OCI-LY7 (cell line): ENCODE results near the gene HS3ST4. TPM values are rescaled to one million over a fixed set of nuclear protein-coding genes. Genes with fewer than 3 reads are reported as not detected.

ENCODE experiments used
- BruUV-seq: library from RNA; stranded (reverse); fragments of 400-500 nt; replicated peaks from 2 replicates; lab custom pipeline; 2021; lab: Mats Ljungman, UMichigan
- CTCF ChIA-PET: fragments of 300-600 bp; sonication (Branson Sonifier 250); formaldehyde crosslinking; loops from one replicate; lab custom pipeline; 2022; ENCODE audit warnings: antibody characterized with exemption; ENCODE audit not compliant: unreplicated experiment; lab: Charles Lee
- POLR2A ChIA-PET: fragments of 300-600 bp; sonication (Branson Sonifier 250); formaldehyde crosslinking; loops from one replicate; lab custom pipeline; 2022; ENCODE audit warnings: antibody characterized with exemption; lab: Charles Lee
- DNase-seq: peaks from one replicate; pipeline ENCODE4 v3.0.0-alpha.2; 2015; ENCODE audit warnings: low spot score
- H2AFZ ChIP-seq: fragments of 200-600 bp; sonication (generic), shearing (Covaris generic); 2 replicates; pipeline ENCODE4 v1.6.1; 2014; ENCODE audit warnings: mild to moderate bottlenecking, antibody characterized with exemption, low read length, moderate library complexity
- H3K27ac ChIP-seq: fragments of 200-600 bp; sonication (generic); 2 replicates; pipeline ENCODE4 v1.5.1; 2014; ENCODE audit warnings: mixed run types, low read depth, mild to moderate bottlenecking, moderate library complexity, low read length, inconsistent platforms; ENCODE audit not compliant: poor library complexity, severe bottlenecking
- H3K36me3 ChIP-seq: fragments of 200-600 bp; sonication (generic); 2 replicates; pipeline ENCODE4 v1.6.1; 2014; ENCODE audit warnings: mild to moderate bottlenecking, antibody characterized with exemption, low read length, moderate library complexity, mixed read lengths; ENCODE audit not compliant: insufficient read depth
- H3K4me1 ChIP-seq: fragments of 200-600 bp; sonication (generic); 2 replicates; pipeline ENCODE4 v1.5.1; 2014; ENCODE audit warnings: mild to moderate bottlenecking, low read length; ENCODE audit not compliant: insufficient read depth, poor library complexity, severe bottlenecking
- H3K4me2 ChIP-seq: fragments of 200-600 bp; sonication (generic); 2 replicates; pipeline ENCODE4 v1.6.1; 2014; ENCODE audit warnings: mild to moderate bottlenecking, low read length
- H3K4me3 ChIP-seq: fragments of 200-600 bp; sonication (generic); 2 replicates; pipeline ENCODE4 v1.5.1; 2014; ENCODE audit warnings: mild to moderate bottlenecking, low read depth, low read length; ENCODE audit not compliant: poor library complexity, severe bottlenecking
- H3K79me2 ChIP-seq: fragments of 200-600 bp; sonication (generic); 2 replicates; pipeline ENCODE4 v1.6.1; 2016; ENCODE audit warnings: low read depth, mild to moderate bottlenecking, low read length, moderate library complexity, mixed read lengths; ENCODE audit not compliant: insufficient read depth
- H3K9me2 ChIP-seq: fragments of 200-600 bp; sonication (generic); 2 replicates; pipeline ENCODE4 v1.6.1; 2016; ENCODE audit warnings: mild to moderate bottlenecking, low read length, mixed read lengths; ENCODE audit not compliant: insufficient read depth
- H3K9me3 ChIP-seq: fragments of 200-600 bp; sonication (generic); 2 replicates; pipeline ENCODE4 v1.6.1; 2014; ENCODE audit warnings: mild to moderate bottlenecking, mixed run types, low read length, mixed read lengths
- H4K20me1 ChIP-seq: fragments of 200-600 bp; sonication (generic); 2 replicates; pipeline ENCODE4 v1.6.1; 2014; ENCODE audit warnings: mild to moderate bottlenecking, antibody characterized with exemption, low read length, moderate library complexity, mixed read lengths; ENCODE audit not compliant: insufficient read depth
- EZH2phosphoT487 ChIP-seq: fragments of 200-600 bp; sonication (generic); IDR thresholded peaks from 2 replicates; pipeline ENCODE4 v1.6.1; 2018; ENCODE audit warnings: low read depth, borderline replicate concordance, mild to moderate bottlenecking, mixed run types, antibody characterized with exemption, low read length, moderate library complexity, mixed read lengths
- intact Hi-C: fragments of 100-400 bp; cut with micrococcal nuclease; formaldehyde crosslinking; loops from one replicate; pipeline ENCODE4 v1.10.0; 2022; ENCODE audit not compliant: unreplicated experiment
- total RNA-seq, 2 experiments: library from RNA; depleted of rRNA in 1 of 2; stranded (reverse); fragments of >200 nt in 1 of 2; shearing (Covaris generic) in 1 of 2; gene quantifications; 2 replicates each; pipeline ENCODE4 v1.2.3, GENCODE V29; 2014 to 2022
- TF ChIP-seq, protein P1 (sequence below): fragments of 200-600 bp; sonication (generic); conservative IDR thresholded peaks from 2 replicates; pipeline ENCODE4 v1.5.1; 2014; ENCODE audit warnings: mild to moderate bottlenecking, antibody characterized with exemption, low read length, moderate library complexity, mixed read lengths

HS3ST4 gene
- total RNA-seq, 2 experiments from 2014 or later: not detected

DNA sequence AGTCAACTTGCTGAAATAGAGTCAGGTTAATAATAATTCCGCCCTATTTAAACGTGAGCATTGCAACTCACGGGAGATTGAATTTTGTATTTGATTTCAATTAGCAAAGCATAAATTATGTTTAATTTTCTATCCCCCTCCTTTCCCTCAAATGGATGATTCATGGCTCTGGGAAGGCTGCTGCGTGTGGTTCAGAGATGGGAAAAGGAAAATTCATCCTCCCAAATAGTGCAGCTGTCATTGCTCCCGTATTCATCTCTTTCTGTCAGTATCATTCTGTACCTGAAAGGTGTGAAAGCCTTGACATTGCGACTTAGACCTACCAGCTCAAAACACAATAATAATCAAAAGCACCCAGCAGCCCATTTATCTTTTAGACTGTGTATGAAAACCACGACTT, 447.3 kb downstream of the HS3ST4 start:
- Histone ChIP-seq H2AFZ (no peak overlapping the region), H3K27ac (no peak overlapping the region), H3K4me3 (no peak overlapping the region), H3K79me2 (no peaks in the 10 kb centered on the region), H3K9me3 (no peaks in the 10 kb centered on the region), H3K9me2 (no peaks in the 10 kb centered on the region), H4K20me1 (no peaks in the 10 kb centered on the region), H3K4me1 (no peaks in the 10 kb centered on the region), H3K4me2 (no peak overlapping the region), H3K36me3 (no peaks in the 10 kb centered on the region)
- intact Hi-C loops: no loop called here
- POLR2A ChIA-PET: no interaction called here
- BruUV-seq: no TSS peak
- TF ChIP-seq, protein P1, sequence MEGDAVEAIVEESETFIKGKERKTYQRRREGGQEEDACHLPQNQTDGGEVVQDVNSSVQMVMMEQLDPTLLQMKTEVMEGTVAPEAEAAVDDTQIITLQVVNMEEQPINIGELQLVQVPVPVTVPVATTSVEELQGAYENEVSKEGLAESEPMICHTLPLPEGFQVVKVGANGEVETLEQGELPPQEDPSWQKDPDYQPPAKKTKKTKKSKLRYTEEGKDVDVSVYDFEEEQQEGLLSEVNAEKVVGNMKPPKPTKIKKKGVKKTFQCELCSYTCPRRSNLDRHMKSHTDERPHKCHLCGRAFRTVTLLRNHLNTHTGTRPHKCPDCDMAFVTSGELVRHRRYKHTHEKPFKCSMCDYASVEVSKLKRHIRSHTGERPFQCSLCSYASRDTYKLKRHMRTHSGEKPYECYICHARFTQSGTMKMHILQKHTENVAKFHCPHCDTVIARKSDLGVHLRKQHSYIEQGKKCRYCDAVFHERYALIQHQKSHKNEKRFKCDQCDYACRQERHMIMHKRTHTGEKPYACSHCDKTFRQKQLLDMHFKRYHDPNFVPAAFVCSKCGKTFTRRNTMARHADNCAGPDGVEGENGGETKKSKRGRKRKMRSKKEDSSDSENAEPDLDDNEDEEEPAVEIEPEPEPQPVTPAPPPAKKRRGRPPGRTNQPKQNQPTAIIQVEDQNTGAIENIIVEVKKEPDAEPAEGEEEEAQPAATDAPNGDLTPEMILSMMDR: no peak
- no peak for TF ChIP-seq EZH2phosphoT487
- CTCF ChIA-PET: no interaction called here
- DNase-seq: no peak

DNA sequence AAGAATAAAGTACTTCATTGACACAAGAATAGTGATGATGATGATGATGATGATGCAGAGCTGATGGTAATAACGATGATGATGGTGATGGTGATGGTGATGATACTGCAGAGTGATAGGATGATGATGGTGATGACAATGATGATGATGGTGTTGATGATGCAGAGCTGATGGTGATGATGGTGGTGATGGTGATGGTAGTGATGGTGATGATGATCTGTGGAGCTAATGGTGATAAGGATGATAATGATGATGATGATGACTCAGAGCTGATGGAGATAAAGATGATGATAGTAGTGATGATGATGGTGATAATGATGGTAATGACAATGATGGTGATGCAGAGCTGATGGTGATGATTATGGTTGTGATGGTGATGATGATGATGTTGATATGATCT, 448.1 kb downstream of the HS3ST4 start:
- CTCF ChIA-PET: no interaction called here
- no peak for DNase-seq
- H2AFZ ChIP-seq: no peak overlapping the region
- H3K4me1 ChIP-seq: no peaks in the 10 kb centered on the region
- no peaks in the 10 kb centered on the region for H3K9me2 ChIP-seq
- POLR2A ChIA-PET: no interaction called here
- no peaks in the 10 kb centered on the region for H4K20me1 ChIP-seq
- BruUV-seq: no TSS peak
- no peaks in the 10 kb centered on the region for H3K9me3 ChIP-seq
- intact Hi-C loops: no loop called here
- TF ChIP-seq, protein P1: no peak
- no peak for TF ChIP-seq EZH2phosphoT487
- no peaks in the 10 kb centered on the region for H3K36me3 ChIP-seq
- H3K4me2 ChIP-seq: no peak overlapping the region
- no peak overlapping the region for H3K4me3 ChIP-seq
- H3K27ac ChIP-seq: no peak overlapping the region
- H3K79me2 ChIP-seq: no peaks in the 10 kb centered on the region

DNA sequence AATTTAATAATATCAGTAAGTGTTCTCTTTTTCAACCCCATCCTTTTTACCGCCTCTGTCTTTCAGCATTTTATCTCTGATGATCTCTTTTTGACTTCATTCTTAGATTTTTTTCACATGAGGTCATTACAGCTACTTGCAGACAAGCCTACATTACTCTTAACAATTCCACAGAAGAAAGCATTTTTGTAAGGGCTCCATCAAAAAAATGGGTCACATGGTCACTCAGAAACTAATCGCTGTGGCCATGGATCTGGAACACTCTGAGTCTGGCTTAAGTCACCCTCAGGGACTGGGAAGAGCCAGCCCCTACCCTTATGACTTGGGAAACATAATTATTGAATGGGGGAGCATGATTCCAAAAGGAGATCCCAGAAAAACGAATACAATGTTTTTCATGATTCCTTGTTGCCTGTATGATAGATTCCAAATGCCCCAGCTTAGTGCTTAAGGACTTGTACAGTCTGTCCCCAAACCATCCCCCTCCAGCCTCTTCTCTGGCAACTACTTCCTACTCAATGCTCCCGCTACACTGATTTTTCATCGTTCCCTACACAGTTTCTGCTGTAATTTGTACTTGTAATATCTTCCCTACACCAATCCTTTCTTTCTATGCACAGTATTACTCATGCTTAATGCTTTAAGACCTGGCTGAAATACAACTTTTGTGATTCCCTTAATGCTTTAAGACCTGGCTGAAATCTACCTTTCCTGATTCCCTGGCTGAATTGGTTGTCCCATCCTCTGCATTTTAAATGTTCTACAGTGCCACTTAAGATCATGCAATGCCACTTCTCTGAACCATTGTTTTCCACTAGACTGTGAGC, 457.8 kb downstream of the HS3ST4 start:
- no TSS peak for BruUV-seq
- intact Hi-C loops: no loop called here
- POLR2A ChIA-PET: interaction anchor here (1.0 kb wide), 1 partner anchor 16 kb away, joined by 5 read pairs; no protein-coding TSS in a partner anchor

More for the DNA sequence above, 457.8 kb downstream of the HS3ST4 start:
- H2AFZ ChIP-seq: no peak overlapping the region
- no peaks in the 10 kb centered on the region for H3K36me3 ChIP-seq
- no peak overlapping the region for H3K4me2 ChIP-seq
- DNase-seq: no peak
- no peaks in the 10 kb centered on the region for H3K9me3 ChIP-seq
- no peaks in the 10 kb centered on the region for H3K79me2 ChIP-seq
- TF ChIP-seq, protein P1: no peak
- TF ChIP-seq EZH2phosphoT487: no peak
- H3K9me2 ChIP-seq: no peaks in the 10 kb centered on the region
- CTCF ChIA-PET: no interaction called here
- no peaks in the 10 kb centered on the region for H3K4me1 ChIP-seq
- no peak overlapping the region for H3K4me3 ChIP-seq
- no peaks in the 10 kb centered on the region for H4K20me1 ChIP-seq
- no peak overlapping the region for H3K27ac ChIP-seq
